Measurements from ENCODE around the gene MAP4K2. TPM values are rescaled to one million over a fixed set of nuclear protein-coding genes. Genes with fewer than 3 reads are reported as not detected.
A peak's percentile ranks its signal among the peaks of the same experiment; 100 is the strongest.

Gene MAP4K2
- total and polyA plus RNA-seq, 9 of the 15 experiments (the other 6 are each of a cell fraction or from before 2014, with no cell fraction given): 0.13 to 14.5 (median 7.3) TPM

GRCh38 chr11:64833198-64833502, 30.1 kb upstream of the MAP4K2 start:
- H3K9me1 ChIP-seq (ENCODE audit: control insufficient read depth, insufficient read depth, low read length): no peaks in the 10 kb centered on the region
- no peaks in the 10 kb centered on the region for H3K9me3 ChIP-seq (replicated peaks; ENCODE audit: control insufficient read depth, insufficient read depth, low read depth, low read length)
- intact Hi-C loops (cut with micrococcal nuclease) (no loop called here), in situ Hi-C loops (cut with MboI) (no loop called here)
- no peaks in the 10 kb centered on the region for H3K79me2 ChIP-seq (ENCODE audit: control insufficient read depth, insufficient read depth, low read length)
- 85% methylated on average over 11 of the region's 12 CpGs for WGBS (ENCODE audit: insufficient coverage, low coverage, missing lambda C conversion rate)
- H3K4me3 ChIP-seq: no peak overlapping the region
- no peaks in the 10 kb centered on the region for H3K27me3 ChIP-seq (ENCODE audit: control insufficient read depth in 2 of 2, insufficient read depth in 2 of 2, low read length in 2 of 2)
- CTCF ChIA-PET (ENCODE audit: low intra/inter-chr PET ratio): no interaction called here
- TF ChIP-seq SREBF1 (IDR thresholded peaks at IDR 0.05; ENCODE audit: borderline replicate concordance, low read depth, low read length) (no peak), PTRF (tag; IDR thresholded peaks at IDR 0.05) (no peak)
- H4K20me1 ChIP-seq (replicated peaks; ENCODE audit: control insufficient read depth, insufficient read depth, low read length): no peaks in the 10 kb centered on the region
- no peak for ATAC-seq
- peaks cover 57% of the 10 kb centered on the region; the same call in 2 of the 3 replicates for H3K36me3 ChIP-seq (ENCODE audit: control insufficient read depth, insufficient read depth, low read length)
- POLR2A ChIA-PET: interaction anchor here (0.8 to 1.1 kb wide), 2 partner anchors 33 to 44 kb away, joined by 3 read pairs; no protein-coding TSS in a partner anchor
- BruUV-seq (replicated peaks): no TSS peak
- no peak overlapping the region for H3K4me2 ChIP-seq (ENCODE audit: insufficient read depth, low read length)
- no peak for DNase-seq (ENCODE audit: extremely low read depth in 1 of 4, low spot score in 3 of 4)
- no peak for FAIRE-seq
- peak overlapping the region in 1 of 2 experiments; percentile 45; a peak in 1 of 4 replicates for H3K9ac ChIP-seq (ENCODE audit: insufficient read depth in 1 of 2, low read depth in 2 of 2, low read length in 2 of 2)
- H3K27ac ChIP-seq (ENCODE audit: extremely low read depth, low read depth, low read length): no peak overlapping the region
- H3K4me1 ChIP-seq (replicated peaks in 1 of 2; ENCODE audit: control insufficient read depth in 2 of 2, insufficient read depth in 2 of 2, low read length in 2 of 2): peaks cover 3 to 44% of the 10 kb centered on the region in 2 experiments; a peak in 4 of 5 replicates
- no peak overlapping the region for H2AFZ ChIP-seq (ENCODE audit: low read depth, low read length)

GRCh38 chr11:64832467-64833197, 29.6 kb upstream of the MAP4K2 start:
- Histone ChIP-seq H3K27me3 (ENCODE audit: control insufficient read depth in 2 of 2, insufficient read depth in 2 of 2, low read length in 2 of 2) (no peaks in the 10 kb centered on the region), H4K20me1 (replicated peaks; ENCODE audit: control insufficient read depth, insufficient read depth, low read length) (no peaks in the 10 kb centered on the region), H2AFZ (ENCODE audit: low read depth, low read length) (no peak overlapping the region), H3K79me2 (ENCODE audit: control insufficient read depth, insufficient read depth, low read length) (no peaks in the 10 kb centered on the region), H3K9ac (ENCODE audit: insufficient read depth in 1 of 2, low read depth in 2 of 2, low read length in 2 of 2) (peak overlapping the region in 1 of 2 experiments; percentile 45; a peak in 1 of 4 replicates), H3K4me2 (ENCODE audit: insufficient read depth, low read length) (no peak overlapping the region), H3K9me3 (replicated peaks; ENCODE audit: control insufficient read depth, insufficient read depth, low read depth, low read length) (no peaks in the 10 kb centered on the region), H3K9me1 (ENCODE audit: control insufficient read depth, insufficient read depth, low read length) (no peaks in the 10 kb centered on the region), H3K4me3 (no peak overlapping the region), H3K27ac (ENCODE audit: extremely low read depth, low read depth, low read length) (no peak overlapping the region), H3K4me1 (replicated peaks in 1 of 2; ENCODE audit: control insufficient read depth in 2 of 2, insufficient read depth in 2 of 2, low read length in 2 of 2) (peaks cover 9 to 45% of the 10 kb centered on the region in 2 experiments; a peak in 4 of 5 replicates), H3K36me3 (ENCODE audit: control insufficient read depth, insufficient read depth, low read length) (peaks cover 56% of the 10 kb centered on the region)
- intact Hi-C loops (cut with micrococcal nuclease): no loop called here
- DNase-seq (ENCODE audit: extremely low read depth in 1 of 4, low spot score in 3 of 4) (no peak), ATAC-seq (no peak), FAIRE-seq (no peak)
- 89% methylated on average over 12 of the region's 21 CpGs for WGBS (ENCODE audit: insufficient coverage, low coverage, missing lambda C conversion rate)
- in situ Hi-C loops (cut with MboI): no loop called here
- no TSS peak for BruUV-seq (replicated peaks)
- POLR2A ChIA-PET: interaction anchor here (0.8 kb wide), 1 partner anchor 45 kb away, joined by 3 read pairs; no protein-coding TSS in a partner anchor
- CTCF ChIA-PET (ENCODE audit: low intra/inter-chr PET ratio): no interaction called here
- no peak for TF ChIP-seq ZNF408 (CRISPR knock-in tag; IDR thresholded peaks at IDR 0.05; ENCODE audit: low read depth)
- TF ChIP-seq HDAC8 (tag; IDR thresholded peaks at IDR 0.05): no peak
- TF ChIP-seq BACH1 (tag; IDR thresholded peaks at IDR 0.05): no peak
- no peak for TF ChIP-seq PURB (CRISPR knock-in tag; IDR thresholded peaks at IDR 0.05; ENCODE audit: low read depth)
- TF ChIP-seq ZBED1 (IDR thresholded peaks at IDR 0.05): no peak
- TF ChIP-seq HEY1 (CRISPR knock-in tag; IDR thresholded peaks at IDR 0.05; ENCODE audit: borderline replicate concordance): no peak
- no peak for TF ChIP-seq MED1 (CRISPR knock-in tag; IDR thresholded peaks at IDR 0.05; ENCODE audit: borderline replicate concordance)
- no peak for TF ChIP-seq RBM25 (IDR thresholded peaks at IDR 0.05; ENCODE audit: low read depth, low read length, severe bottlenecking)
- TF ChIP-seq CEBPZ (IDR thresholded peaks at IDR 0.05; ENCODE audit: borderline replicate concordance, low read depth, low read length): no peak

Measured in K562 (cell line).